NCI-H510A treated with DMSO at 0.1 percent for 48 hours (cell line): Measurements from ENCODE around the gene EGFL6.
A peak's percentile ranks its signal among the peaks of the same experiment; 100 is the strongest.
"Not testable (repeated sequence)": the region's sequence is repeated elsewhere in the genome, so short reads cannot be mapped to it uniquely, and the experiment has no call there.

Experiments used
- DNase-seq: peaks from one replicate; lab custom pipeline; 2025; lab: John Stamatoyannopoulos, UW

The EGFL6 gene

GRCh38 chrX:13597874-13598273 is 28.5 kb downstream of the EGFL6 start:
- no peak for DNase-seq

DNA sequence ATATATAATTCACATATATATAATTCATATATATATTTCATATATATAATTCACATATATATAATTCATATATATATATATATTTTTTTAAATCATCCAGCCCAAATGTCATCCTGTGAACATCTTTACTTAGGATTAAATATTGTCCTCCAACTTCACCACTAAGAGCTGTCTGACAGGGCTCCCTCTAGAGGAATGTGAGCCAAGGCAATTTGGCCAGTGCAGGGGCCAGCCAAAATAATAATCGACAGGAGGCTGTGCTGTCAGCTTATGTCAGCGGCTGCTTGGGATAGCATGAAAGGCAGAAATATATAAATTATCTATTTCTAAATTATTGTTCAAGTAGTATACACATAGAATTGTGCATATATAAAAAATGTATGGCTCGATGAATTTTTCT is 29.5 kb downstream of the EGFL6 start:
- no peak for DNase-seq

GRCh38 chrX:13599491-13599890 is 30.1 kb downstream of the EGFL6 start:
- DNase-seq, result no peak

GRCh38 chrX:13605611-13606010 is 36.2 kb downstream of the EGFL6 start:
- DNase-seq, result no peak

GRCh38 chrX:13607331-13607995 is 38.1 kb downstream of the EGFL6 start:
- no peak for DNase-seq

DNA sequence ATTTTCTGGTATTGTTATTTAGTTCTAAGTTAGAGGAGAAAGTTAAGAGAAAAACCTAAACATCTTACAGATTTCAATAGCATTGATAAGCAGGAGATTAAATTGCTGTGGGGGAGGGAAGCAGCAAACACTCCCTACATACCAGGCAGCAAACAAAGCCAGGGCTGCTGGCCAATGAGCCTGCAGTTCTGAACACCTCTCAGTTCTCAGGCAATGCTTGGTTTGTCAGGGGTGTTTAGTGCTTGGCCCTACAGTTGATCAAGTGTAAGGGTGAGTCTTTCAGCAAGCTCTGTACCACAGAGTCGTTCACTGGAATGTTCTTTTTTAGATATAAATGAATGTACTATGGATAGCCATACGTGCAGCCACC is 38.6 kb downstream of the EGFL6 start:
- no peak for DNase-seq

GRCh38 chrX:13614154-13614553 is 44.8 kb downstream of the EGFL6 start:
- no peak for DNase-seq

- DNase-seq, result no peak
Observed at GRCh38 chrX:13620207-13620606, 50.8 kb downstream of the EGFL6 start.

DNA sequence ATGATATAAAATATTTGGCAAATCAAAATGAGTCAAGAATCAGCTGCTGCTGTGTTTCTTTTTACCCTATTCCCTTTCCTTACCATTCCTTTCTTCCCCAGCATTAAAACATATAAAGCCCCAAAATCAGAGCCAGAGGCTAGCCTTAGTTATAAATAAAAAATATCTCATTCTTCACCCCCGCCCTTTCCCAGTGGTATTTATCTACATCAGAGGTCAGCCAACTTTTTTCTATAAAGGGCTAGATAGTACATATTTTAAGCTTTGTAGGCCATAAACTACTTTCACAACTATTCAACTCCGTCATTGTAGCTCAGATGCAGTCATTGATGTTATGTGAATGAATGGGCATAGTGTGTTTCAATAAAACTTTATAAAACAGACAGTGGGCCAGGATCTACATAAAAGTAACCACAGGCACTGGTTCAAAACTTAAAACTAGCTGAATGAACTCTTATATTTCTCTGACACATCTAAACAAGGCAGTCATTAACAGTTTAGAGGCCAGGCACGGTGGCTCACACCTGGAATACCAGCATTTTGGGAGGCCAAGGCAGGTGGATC is 53.1 kb downstream of the EGFL6 start:
- DNase-seq, result no peak

- DNase-seq, result no peak
Observed at GRCh38 chrX:13627306-13627705, 57.9 kb downstream of the EGFL6 start.

DNA sequence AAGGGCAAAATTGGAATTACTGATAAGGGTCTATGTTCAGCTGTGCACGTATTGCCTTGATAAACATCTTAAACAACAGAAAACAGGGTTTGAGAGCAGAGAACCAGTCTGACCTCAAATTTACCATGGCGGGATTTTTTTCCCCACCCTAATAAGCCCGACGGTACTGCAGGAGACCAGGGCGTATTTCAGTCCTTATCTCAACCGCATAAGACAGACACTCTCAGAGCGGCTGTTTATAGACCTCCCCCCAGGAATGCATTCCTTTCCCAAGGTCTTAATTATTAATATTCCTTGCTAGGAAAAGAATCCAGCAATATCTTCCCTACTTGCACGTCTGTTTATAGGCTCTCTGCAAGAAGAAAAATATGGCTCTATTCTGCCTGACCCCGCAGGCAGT is 67.8 kb downstream of the EGFL6 start:
- not testable (repeated sequence) for DNase-seq

DNA sequence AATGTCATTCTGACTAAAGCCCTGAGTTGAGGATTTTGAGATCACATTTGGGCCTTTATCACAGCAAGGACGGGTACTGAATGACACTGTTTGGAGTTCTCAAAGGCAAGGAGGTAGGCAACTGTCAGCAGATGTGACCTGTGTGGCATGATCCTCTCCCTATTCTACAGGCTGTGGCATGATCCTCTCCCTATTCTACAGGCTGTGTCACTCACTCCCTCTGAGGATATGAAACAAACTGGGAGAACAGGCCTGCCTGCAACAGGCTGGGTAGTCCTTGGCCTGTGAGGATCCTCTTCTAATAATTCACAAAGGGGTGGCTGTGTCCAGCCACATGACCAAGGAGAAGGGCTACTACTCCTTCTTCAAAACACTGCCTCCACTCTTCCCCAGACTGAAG is 68.6 kb downstream of the EGFL6 start:
- DNase-seq, result no peak

- DNase-seq, result no peak
Observed at GRCh38 chrX:13638826-13639225, 69.4 kb downstream of the EGFL6 start.

DNA sequence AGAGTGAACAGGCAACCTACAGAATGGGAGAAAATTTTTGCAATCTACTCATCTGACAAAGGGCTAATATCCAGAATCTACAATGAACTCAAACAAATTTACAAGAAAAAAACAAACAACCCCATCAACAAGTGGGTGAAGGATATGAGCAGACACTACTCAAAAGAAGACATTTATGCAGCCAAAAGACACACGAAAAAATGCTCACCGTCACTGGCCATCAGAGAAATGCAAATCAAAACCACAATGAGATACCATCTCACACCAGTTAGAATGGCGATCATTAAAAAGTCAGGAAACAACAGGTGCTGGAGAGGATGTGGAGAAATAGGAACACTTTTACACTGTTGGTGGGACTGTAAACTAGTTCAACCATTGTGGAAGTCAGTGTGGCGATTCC is 72.3 kb downstream of the EGFL6 start:
- DNase-seq, result not testable (repeated sequence)

DNA sequence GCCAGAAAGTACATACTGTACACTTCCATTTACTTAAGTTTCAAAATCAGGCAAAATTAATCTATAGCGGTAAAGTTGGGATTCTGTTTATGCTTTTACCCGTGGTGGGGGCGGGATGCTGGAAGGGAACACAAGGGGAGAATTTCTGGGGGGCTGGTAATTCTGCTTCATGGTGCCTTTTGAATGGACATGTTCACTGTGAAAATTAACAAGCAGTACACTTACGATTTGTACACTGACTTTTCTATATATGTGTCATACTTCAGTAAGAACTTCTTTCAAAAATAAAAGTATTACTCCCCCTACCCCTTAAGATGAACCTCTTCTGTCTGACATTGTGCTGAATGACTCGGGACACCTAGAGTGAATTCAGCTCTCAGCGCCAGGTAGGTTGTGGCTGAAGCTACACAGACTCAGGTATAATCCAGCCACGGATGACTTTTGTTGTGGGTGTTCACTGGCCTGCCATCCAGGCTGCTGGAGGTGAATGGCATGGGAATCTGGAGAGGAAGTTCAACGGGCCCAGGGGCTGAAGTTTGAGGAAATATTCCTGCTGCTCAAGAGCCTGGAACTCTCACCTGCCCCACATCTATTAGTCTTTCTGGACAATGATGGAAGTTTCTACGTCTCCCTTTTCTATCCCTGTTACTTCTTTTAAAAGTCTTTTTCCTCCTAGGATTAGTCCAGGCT is 76.2 kb downstream of the EGFL6 start:
- DNase-seq, result no peak

DNA sequence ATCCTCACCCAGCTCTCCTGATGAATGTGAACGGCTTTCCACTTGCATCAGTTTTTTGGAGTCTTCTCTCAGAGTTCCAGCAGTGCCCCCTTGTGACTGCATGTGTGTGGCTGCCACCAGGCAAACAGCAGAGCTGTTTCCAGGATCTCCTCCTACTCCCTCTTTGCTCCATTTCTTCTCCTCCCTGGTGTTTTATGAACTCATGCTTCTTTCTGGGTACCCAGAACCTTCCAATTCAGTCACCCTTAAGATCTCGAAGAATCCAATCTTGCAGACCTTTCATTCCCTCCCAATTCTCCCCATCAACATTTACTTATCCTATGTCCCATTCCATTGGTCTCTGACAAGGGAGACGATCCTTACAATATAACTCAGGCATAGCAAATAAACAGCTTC is 76.8 kb downstream of the EGFL6 start:
- DNase-seq, result peak; percentile 3

- peak; percentile 40 for DNase-seq
Observed at GRCh38 chrX:13647709-13648212, 78.4 kb downstream of the EGFL6 start.

DNA sequence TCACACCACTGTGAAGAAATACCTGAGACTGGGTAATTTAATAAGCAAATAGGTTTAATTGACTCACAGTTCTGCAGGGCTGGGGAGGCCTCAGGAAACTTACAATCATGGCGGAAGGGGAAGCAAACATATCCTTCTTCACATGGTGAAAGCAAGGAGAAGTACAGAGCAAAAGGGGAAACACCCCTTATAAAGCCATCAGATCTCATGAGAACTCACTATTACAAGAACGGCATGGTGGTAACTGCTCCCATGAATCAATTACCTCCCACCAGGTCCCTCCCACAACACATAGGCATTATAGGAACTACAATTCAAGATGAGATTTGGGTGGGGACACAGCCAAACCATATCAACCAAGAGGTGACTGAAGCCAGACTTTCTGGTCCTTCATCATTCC is 78.9 kb downstream of the EGFL6 start:
- not testable (repeated sequence) for DNase-seq

GRCh38 chrX:13649838-13650237 is 80.4 kb downstream of the EGFL6 start:
- DNase-seq, result no peak

DNA sequence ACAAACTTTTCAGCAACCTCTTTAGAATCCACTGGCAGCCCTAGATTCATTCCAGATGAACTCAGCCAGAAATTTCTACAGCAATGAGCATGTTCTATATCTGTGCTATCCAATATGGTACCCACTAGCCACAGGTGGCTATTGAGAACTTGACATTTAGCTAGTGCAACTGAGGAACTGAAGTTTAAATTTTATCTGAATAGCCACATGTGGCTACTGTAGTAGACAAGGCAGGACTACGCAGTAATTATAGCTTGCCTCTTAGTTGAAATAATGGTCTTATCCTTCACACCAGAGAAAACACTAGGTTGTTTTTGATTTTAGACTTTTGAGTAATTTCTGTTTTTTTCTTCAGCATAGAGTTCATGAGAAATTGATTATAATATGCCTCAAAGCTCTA is 80.9 kb downstream of the EGFL6 start:
- no peak for DNase-seq

DNA sequence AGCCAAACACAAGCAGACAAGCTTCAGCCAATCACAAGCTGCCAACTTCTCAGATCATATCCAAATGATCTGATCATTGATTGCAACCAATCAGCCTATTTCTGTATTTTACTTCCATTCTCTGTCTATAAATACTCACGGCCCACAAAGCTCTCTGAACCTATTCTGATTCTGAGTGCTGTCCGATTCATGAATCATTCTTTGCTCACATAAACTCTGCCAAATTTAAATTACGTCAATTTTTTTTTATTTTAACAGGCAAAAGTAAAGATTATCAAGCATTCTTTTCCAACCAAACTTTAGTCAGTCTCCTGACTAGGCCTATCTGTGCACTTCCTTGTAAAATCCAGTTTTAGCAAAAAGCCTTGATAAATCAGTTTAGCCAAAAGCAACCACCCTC is 81.7 kb downstream of the EGFL6 start:
- DNase-seq, result no peak

- DNase-seq, result no peak
Observed at GRCh38 chrX:13652287-13652793, 82.9 kb downstream of the EGFL6 start.
